Prostate gland (tissue), 2 donors: ENCODE measurements around the gene P2RY2. TPM values are rescaled to one million over a fixed set of nuclear protein-coding genes. Genes with fewer than 3 reads are reported as not detected.
"Not testable (repeated sequence)": the region's sequence is repeated elsewhere in the genome, so short reads cannot be mapped to it uniquely, and the experiment has no call there.

Experiments used
- DNase-seq: peaks from one replicate; pipeline ENCODE4 v3.0.0-alpha.2; 2019; ENCODE audit warnings: low spot score
- H3K27ac ChIP-seq, 2 donors: fragments of 200-600 bp; sonication (generic); 2 replicates each; pipeline ENCODE4 v1.5.1; 2017 to 2019
- H3K27me3 ChIP-seq: fragments of 200-600 bp; sonication (generic); replicated peaks from 2 replicates; pipeline ENCODE4 v1.5.1; 2019; ENCODE audit not compliant: insufficient read depth
- H3K36me3 ChIP-seq, 2 donors: fragments of 200-600 bp; sonication (generic); 1 replicate in 1 of 2; 2 replicates in 1 of 2; pipeline versions ENCODE4 v1.5.1 to v1.8.1; 2017 to 2019
- H3K4me1 ChIP-seq: fragments of 200-600 bp; sonication (generic); replicated peaks from 2 replicates; pipeline ENCODE4 v1.5.1; 2019
- H3K4me3 ChIP-seq, 2 donors: fragments of 200-600 bp; sonication (generic); 2 replicates each; pipeline ENCODE4 v1.5.1; 2017 to 2019
- H3K9me3 ChIP-seq: fragments of 200-600 bp; sonication (generic); 2 replicates; pipeline ENCODE4 v1.5.1; 2017
- POLR2A ChIP-seq: fragments of 450-650 bp; IDR thresholded peaks from one replicate; pipeline ENCODE4 v1.6.1; 2016; ENCODE audit warnings: antibody characterized with exemption, mild to moderate bottlenecking
- POLR2AphosphoS5 ChIP-seq: sonication (generic); formaldehyde crosslinking; IDR thresholded peaks from one replicate; pipeline ENCODE4 v1.6.1; 2017; ENCODE audit warnings: antibody characterized with exemption
- WGBS: methylation state at CpG from one replicate; pipeline ENCODE4 v1.1.5; 2018; 5-methylcytosine and 5-hydroxymethylcytosine counted together
- intact Hi-C: fragments of 100-400 bp; cut with DNase I; formaldehyde crosslinking; loops from one replicate; pipeline ENCODE4 v1.14.2; 2022
- total RNA-seq, 2 donors: library from RNA; depleted of rRNA; stranded (reverse); fragments of >200 nt; gene quantifications; one replicate each; pipeline ENCODE4 v1.1.0, GENCODE V29; 2016
- TF ChIP-seq, protein P1 (sequence below), 4 experiments: fragments of 200-600 bp in 2 of 4; fragments of 450-650 bp in 2 of 4; sonication (generic) in 2 of 4; IDR thresholded peaks; 1 replicate in 3 of 4; 2 replicates in 1 of 4; pipeline ENCODE4 v1.5.1; 2016 to 2019; ENCODE audit warnings: antibody characterized with exemption in 4 of 4, mild to moderate bottlenecking in 2 of 4, moderate library complexity in 2 of 4

Gene P2RY2
- total RNA-seq, 2 donors from 2014 or later: 2.7 to 3.5 TPM

DNA sequence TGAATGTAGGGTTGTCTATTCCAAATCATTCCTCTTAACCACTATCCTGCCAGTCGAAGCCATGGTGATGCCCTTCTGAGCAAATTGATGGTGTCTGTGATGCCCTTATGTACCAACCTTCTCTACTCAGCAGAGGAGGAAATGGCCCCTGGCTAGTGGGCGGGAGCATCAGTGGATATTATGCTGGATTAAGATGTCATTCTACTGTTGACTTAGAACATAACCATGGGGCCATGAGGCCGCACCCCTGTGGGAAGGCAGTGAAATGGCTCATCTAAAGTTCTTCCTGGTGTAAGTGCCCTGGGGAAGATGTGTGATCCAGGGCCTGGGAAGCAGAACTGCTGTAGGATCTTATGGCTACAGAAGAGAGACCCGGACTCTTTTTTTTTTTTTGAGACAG lies 20.7 kb upstream of the P2RY2 start:
- intact Hi-C loops: no loop called here
- no peaks in the 10 kb centered on the region for H3K27me3 ChIP-seq
- WGBS: 89% methylated on average over 4 of the region's 4 CpGs
- no peak for DNase-seq
- no peak overlapping the region for H3K27ac ChIP-seq
- no peaks in the 10 kb centered on the region for H3K36me3 ChIP-seq
- no peaks in the 10 kb centered on the region for H3K9me3 ChIP-seq
- no peaks in the 10 kb centered on the region for H3K4me1 ChIP-seq
- TF ChIP-seq POLR2AphosphoS5 (no peak), POLR2A (no peak)
- TF ChIP-seq, protein P1, sequence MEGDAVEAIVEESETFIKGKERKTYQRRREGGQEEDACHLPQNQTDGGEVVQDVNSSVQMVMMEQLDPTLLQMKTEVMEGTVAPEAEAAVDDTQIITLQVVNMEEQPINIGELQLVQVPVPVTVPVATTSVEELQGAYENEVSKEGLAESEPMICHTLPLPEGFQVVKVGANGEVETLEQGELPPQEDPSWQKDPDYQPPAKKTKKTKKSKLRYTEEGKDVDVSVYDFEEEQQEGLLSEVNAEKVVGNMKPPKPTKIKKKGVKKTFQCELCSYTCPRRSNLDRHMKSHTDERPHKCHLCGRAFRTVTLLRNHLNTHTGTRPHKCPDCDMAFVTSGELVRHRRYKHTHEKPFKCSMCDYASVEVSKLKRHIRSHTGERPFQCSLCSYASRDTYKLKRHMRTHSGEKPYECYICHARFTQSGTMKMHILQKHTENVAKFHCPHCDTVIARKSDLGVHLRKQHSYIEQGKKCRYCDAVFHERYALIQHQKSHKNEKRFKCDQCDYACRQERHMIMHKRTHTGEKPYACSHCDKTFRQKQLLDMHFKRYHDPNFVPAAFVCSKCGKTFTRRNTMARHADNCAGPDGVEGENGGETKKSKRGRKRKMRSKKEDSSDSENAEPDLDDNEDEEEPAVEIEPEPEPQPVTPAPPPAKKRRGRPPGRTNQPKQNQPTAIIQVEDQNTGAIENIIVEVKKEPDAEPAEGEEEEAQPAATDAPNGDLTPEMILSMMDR (IDR thresholded peaks at IDR 0.05): no peak
- H3K4me3 ChIP-seq: no peak overlapping the region

DNA sequence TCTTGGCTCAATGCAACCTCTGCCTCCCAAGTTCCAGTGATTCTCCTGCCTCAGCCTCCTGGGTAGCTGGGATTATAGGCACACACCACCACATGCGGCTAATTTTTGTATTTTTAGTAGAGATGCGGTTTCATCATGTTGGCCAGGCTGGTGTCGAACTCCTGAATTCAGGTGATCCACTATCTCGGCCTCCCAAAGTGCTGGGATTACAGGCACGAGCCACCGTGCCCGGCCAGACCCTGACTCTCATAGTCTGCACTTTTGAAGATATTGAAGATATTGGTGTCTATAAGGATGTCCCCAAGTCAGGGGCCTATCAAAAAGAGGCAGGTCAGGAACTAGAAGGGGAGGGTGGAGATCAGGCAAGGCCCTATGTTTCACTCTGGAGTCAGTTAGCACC lies 20.3 kb upstream of the P2RY2 start:
- H3K36me3 ChIP-seq, H3K27ac ChIP-seq, H3K4me1 ChIP-seq, H3K27me3 ChIP-seq, DNase-seq, H3K9me3 ChIP-seq, intact Hi-C loops, H3K4me3 ChIP-seq: not testable (repeated sequence)
- WGBS: 98% methylated on average over 7 of the region's 7 CpGs

DNA sequence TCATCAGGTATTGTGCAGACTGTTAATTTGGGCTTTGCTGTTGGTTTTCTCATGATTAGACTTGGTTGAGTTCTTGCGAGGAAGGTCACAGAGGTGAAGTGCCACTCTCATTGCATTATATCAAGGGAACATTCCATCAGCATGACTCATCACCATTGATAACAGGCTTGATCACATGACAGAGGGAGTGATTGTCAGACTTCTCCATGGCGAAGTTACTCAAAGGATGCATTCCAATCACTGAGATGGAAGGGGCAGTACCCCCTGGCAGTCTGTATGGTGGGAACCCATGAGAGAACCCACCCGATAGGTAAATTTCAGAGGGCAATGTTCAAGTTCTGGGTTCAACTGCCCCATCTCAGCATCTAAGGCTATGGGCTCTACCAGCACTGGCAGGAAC lies 19.4 kb upstream of the P2RY2 start:
- intact Hi-C loops: no loop called here
- DNase-seq: no peak
- Histone ChIP-seq H3K36me3 (no peaks in the 10 kb centered on the region), H3K4me3 (no peak overlapping the region), H3K27ac (no peak overlapping the region), H3K9me3 (no peaks in the 10 kb centered on the region), H3K27me3 (no peaks in the 10 kb centered on the region), H3K4me1 (no peaks in the 10 kb centered on the region)
- TF ChIP-seq POLR2A (no peak), POLR2AphosphoS5 (no peak)
- TF ChIP-seq, protein P1 (IDR thresholded peaks at IDR 0.05): no peak
- 92% methylated on average over 3 of the region's 3 CpGs for WGBS

DNA sequence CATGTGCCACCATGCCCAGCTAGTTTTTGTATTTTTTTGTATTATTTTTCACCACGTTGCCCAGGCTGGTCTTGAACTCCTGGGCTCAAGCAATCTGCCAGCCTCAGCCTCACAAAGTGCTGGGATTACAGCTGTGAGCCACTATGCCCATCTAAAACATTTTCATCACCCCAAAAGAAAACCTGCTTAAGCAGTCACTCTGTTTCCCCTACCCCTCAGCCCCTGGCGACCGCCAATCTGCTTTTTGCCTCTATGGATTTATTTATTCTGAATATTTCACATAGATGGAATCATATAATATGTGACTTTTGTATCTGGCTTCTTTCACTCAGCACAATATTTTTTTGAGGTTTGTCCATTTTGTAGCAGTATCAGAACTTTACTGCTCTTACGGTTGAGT lies 18.6 kb upstream of the P2RY2 start:
- Histone ChIP-seq H3K9me3 (no peaks in the 10 kb centered on the region), H3K4me3 (no peak overlapping the region), H3K27me3 (no peaks in the 10 kb centered on the region), H3K27ac (no peak overlapping the region), H3K36me3 (no peaks in the 10 kb centered on the region), H3K4me1 (no peaks in the 10 kb centered on the region)
- no peak for DNase-seq
- 74% methylated on average over 4 of the region's 4 CpGs for WGBS
- intact Hi-C loops: no loop called here
- TF ChIP-seq POLR2AphosphoS5 (no peak), POLR2A (no peak)
- TF ChIP-seq, protein P1 (IDR thresholded peaks at IDR 0.05): no peak

DNA sequence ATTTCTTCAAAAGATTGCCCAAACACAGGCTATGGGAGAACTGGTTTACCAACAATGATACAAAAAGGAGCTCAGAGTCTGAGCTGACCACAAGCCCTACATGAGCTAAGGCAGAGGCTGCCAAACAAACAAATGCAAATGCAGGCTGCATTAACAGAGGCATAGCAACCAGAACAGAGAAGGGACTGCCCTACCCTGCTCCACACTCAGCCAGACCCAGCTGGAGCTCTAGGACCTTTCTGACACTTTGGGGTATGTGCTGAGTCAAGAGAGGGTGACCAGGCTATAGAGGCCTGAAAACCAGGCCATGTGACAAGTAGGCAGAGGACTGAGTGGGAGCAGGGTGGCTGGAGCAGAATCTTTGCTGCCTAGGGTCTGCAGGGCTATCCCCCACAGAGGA lies 17.8 kb upstream of the P2RY2 start:
- Histone ChIP-seq H3K27me3 (no peaks in the 10 kb centered on the region), H3K27ac (no peak overlapping the region), H3K36me3 (no peaks in the 10 kb centered on the region), H3K9me3 (no peaks in the 10 kb centered on the region), H3K4me3 (no peak overlapping the region), H3K4me1 (no peaks in the 10 kb centered on the region)
- TF ChIP-seq, protein P1 (IDR thresholded peaks at IDR 0.05): no peak
- TF ChIP-seq POLR2AphosphoS5 (no peak), POLR2A (no peak)
- intact Hi-C loops: no loop called here
- no peak for DNase-seq
